ENCODE results near the gene TM4SF1.

DNA sequence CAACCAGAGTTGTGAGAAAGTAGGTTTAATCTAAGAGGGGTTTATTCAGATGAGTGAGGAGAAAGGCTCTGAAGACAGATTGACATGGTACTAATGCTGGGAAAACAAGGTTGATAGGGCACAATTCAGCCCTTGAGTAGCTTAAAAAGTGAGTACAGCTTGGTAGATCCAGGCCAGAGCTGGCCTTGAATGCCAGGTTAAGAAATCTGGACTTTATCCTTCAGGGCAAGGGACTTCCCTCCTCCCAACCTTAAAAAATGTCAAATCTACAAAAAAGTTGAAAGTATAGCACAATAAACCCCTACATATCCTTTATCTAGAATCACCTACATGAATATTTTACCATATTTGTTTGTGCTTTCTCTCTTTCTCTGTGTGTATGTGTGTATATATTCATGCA lies 51.9 kb downstream of the TM4SF1 start:
- TF ChIP-seq, protein P1, sequence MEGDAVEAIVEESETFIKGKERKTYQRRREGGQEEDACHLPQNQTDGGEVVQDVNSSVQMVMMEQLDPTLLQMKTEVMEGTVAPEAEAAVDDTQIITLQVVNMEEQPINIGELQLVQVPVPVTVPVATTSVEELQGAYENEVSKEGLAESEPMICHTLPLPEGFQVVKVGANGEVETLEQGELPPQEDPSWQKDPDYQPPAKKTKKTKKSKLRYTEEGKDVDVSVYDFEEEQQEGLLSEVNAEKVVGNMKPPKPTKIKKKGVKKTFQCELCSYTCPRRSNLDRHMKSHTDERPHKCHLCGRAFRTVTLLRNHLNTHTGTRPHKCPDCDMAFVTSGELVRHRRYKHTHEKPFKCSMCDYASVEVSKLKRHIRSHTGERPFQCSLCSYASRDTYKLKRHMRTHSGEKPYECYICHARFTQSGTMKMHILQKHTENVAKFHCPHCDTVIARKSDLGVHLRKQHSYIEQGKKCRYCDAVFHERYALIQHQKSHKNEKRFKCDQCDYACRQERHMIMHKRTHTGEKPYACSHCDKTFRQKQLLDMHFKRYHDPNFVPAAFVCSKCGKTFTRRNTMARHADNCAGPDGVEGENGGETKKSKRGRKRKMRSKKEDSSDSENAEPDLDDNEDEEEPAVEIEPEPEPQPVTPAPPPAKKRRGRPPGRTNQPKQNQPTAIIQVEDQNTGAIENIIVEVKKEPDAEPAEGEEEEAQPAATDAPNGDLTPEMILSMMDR (IDR thresholded peaks at IDR 0.05), result no peak
- no peak for TF ChIP-seq POLR2A (IDR thresholded peaks at IDR 0.05)
